Measurements from ENCODE around the gene BANK1.

Gene BANK1

GRCh38 chr4:101942891-101943290, 152.4 kb downstream of the BANK1 start:
- H3K4me1 Mint-ChIP-seq: no peaks in the 10 kb centered on the region
- no peak overlapping the region for H3K27ac Mint-ChIP-seq
- no peak overlapping the region for H3K4me3 Mint-ChIP-seq
- no peaks in the 10 kb centered on the region for H3K9me3 Mint-ChIP-seq
- H3K36me3 Mint-ChIP-seq (ENCODE audit: low read depth): no peaks in the 10 kb centered on the region
- TF ChIP-seq CTCF (IDR thresholded peaks at IDR 0.05; ENCODE audit: unreplicated experiment in 3 of 3): no peak
- no peaks in the 10 kb centered on the region for H3K27me3 Mint-ChIP-seq (ENCODE audit: low read depth)

DNA sequence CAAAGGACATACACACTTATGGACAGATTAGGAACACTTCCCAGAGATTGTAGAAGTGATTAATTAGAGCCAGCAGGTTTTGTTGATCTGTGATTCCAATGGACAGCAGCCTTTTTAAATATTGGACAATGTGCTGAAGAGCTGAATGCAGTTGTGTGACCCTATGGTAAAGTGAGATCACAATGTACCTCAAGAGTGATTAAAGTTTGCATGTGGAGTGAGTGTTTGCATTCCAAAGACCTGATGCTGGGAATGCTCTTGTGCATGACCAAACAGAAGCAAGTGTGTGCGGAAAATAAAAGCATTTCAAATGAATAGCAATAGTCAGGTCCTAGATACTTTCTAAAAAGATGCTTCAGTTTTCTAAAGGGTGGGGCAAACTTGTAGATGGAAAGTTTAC, 154.1 kb downstream of the BANK1 start:
- Mint-ChIP-seq H3K4me1 (no peaks in the 10 kb centered on the region), H3K4me3 (no peak overlapping the region), H3K36me3 (ENCODE audit: low read depth) (no peaks in the 10 kb centered on the region), H3K9me3 (no peaks in the 10 kb centered on the region), H3K27me3 (ENCODE audit: low read depth) (no peaks in the 10 kb centered on the region), H3K27ac (no peak overlapping the region)
- TF ChIP-seq CTCF (IDR thresholded peaks at IDR 0.05; ENCODE audit: unreplicated experiment in 3 of 3): no peak

- no peak for TF ChIP-seq CTCF (IDR thresholded peaks at IDR 0.05; ENCODE audit: unreplicated experiment in 3 of 3)
- H3K27me3 Mint-ChIP-seq (ENCODE audit: low read depth): no peaks in the 10 kb centered on the region
- no peaks in the 10 kb centered on the region for H3K4me1 Mint-ChIP-seq
- H3K27ac Mint-ChIP-seq: no peak overlapping the region
- H3K36me3 Mint-ChIP-seq (ENCODE audit: low read depth): no peaks in the 10 kb centered on the region
- no peaks in the 10 kb centered on the region for H3K9me3 Mint-ChIP-seq
- H3K4me3 Mint-ChIP-seq: no peak overlapping the region
These were observed 157.5 kb downstream of the BANK1 start for GRCh38 chr4:101948055-101948454.

DNA sequence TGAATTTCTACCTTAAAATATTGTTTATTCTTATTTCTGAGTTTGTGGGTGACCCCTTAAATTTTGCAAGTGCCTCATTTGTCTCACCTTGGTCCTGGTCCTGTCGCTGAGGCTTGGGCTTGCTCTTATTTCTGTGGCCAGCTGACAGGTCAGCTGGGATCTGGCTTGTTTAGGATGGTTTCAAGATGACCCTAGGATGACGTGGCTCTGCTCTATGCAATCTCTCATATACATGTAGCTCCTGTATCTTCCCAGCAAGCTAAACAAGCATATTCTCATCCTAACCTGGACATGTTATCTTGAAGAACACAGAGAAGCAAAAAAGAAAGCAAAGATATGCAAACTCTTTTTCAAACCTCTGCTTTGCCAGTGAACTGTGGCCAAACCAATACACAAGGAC, 158.4 kb downstream of the BANK1 start:
- no peaks in the 10 kb centered on the region for H3K9me3 Mint-ChIP-seq
- no peaks in the 10 kb centered on the region for H3K27me3 Mint-ChIP-seq (ENCODE audit: low read depth)
- TF ChIP-seq CTCF (IDR thresholded peaks at IDR 0.05; ENCODE audit: unreplicated experiment in 3 of 3): no peak
- no peak overlapping the region for H3K27ac Mint-ChIP-seq
- H3K4me3 Mint-ChIP-seq: no peak overlapping the region
- H3K4me1 Mint-ChIP-seq: peaks cover 3% of the 10 kb centered on the region
- no peaks in the 10 kb centered on the region for H3K36me3 Mint-ChIP-seq (ENCODE audit: low read depth)

DNA sequence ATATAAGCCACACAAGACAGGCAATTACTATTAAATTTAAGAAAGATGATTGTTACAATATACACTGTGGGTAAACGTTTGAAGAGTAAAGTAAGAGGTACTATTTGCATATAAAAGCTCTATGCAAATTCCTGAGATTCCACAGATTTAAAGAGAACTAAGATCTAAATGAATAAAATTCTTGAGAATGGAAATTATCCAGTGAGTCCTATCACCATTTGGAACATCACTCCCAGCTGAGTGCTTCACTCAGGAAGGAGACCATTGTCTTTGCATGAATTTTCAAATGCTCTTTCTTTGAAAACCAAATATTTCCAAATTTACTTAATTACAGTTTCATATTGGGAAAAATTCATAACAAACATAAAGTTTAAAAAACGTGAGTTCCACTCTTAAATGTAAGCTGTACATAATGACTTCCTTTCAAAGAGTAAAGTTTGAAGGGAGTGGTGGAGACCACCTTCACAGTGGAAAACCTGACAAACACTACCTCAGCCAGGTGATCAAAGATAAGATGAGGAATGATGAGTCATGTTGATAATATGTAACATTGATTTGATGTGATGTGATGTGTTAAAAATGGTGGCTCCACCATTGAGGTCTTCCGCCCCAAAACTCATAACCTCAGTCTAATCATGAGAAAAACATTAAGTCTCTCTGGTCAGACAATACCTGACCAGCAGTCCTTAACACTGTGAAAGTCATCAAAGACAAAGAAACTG, 159.9 kb downstream of the BANK1 start:
- Mint-ChIP-seq H3K4me3 (no peak overlapping the region), H3K27ac (no peak overlapping the region), H3K27me3 (ENCODE audit: low read depth) (no peaks in the 10 kb centered on the region), H3K4me1 (peaks cover 17% of the 10 kb centered on the region), H3K36me3 (ENCODE audit: low read depth) (no peaks in the 10 kb centered on the region), H3K9me3 (no peaks in the 10 kb centered on the region)
- TF ChIP-seq CTCF (IDR thresholded peaks at IDR 0.05; ENCODE audit: unreplicated experiment in 3 of 3): no peak

DNA sequence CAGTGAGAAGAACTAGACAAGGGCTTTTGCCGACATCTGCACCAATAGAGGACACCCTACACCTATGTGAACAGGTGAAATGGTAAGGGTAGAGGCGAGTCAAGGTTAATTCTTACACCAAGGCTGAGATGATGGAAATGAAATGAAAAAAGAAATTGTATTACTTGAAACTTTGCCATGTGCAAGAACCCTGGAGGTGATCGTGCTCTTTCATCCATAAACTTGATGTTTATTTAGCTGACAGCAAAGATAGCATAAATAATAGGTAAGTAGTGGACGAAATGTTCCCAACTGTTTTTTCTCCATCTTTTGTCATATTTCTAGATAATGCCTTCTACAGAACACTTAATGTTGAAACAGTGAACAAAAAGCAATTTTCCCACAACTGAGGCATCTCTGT, 162.5 kb downstream of the BANK1 start:
- H3K27ac Mint-ChIP-seq: no peak overlapping the region
- no peaks in the 10 kb centered on the region for H3K36me3 Mint-ChIP-seq (ENCODE audit: low read depth)
- no peaks in the 10 kb centered on the region for H3K27me3 Mint-ChIP-seq (ENCODE audit: low read depth)
- TF ChIP-seq CTCF (IDR thresholded peaks at IDR 0.05; ENCODE audit: unreplicated experiment in 3 of 3): no peak
- H3K9me3 Mint-ChIP-seq: no peaks in the 10 kb centered on the region
- peaks cover 19% of the 10 kb centered on the region for H3K4me1 Mint-ChIP-seq
- no peak overlapping the region for H3K4me3 Mint-ChIP-seq

Measured in nephron (organoid).